NCI-H2081 treated with DMSO at 0.1 percent for 48 hours (cell line): ENCODE data around the gene TPRKB.
"Not testable (repeated sequence)": the region's sequence is repeated elsewhere in the genome, so short reads cannot be mapped to it uniquely, and the experiment has no call there.

Experiments used
- DNase-seq: peaks from one replicate; lab custom pipeline; 2025; lab: John Stamatoyannopoulos, UW

Gene TPRKB

GRCh38 chr2:73700131-73700611 is 37.0 kb downstream of the TPRKB start:
- no peak for DNase-seq

GRCh38 chr2:73699437-73699836 is 37.7 kb downstream of the TPRKB start:
- DNase-seq, result no peak

- no peak for DNase-seq
These were observed 39.0 kb downstream of the TPRKB start for GRCh38 chr2:73698101-73698500.

GRCh38 chr2:73697606-73698005 is 39.5 kb downstream of the TPRKB start:
- no peak for DNase-seq

- not testable (repeated sequence) for DNase-seq
These were observed 40.2 kb downstream of the TPRKB start for GRCh38 chr2:73696985-73697384.

GRCh38 chr2:73696521-73696920 is 40.6 kb downstream of the TPRKB start:
- not testable (repeated sequence) for DNase-seq

GRCh38 chr2:73690372-73691088 is 46.6 kb downstream of the TPRKB start:
- not testable (repeated sequence) for DNase-seq

- not testable (repeated sequence) for DNase-seq
These were observed 48.7 kb downstream of the TPRKB start for GRCh38 chr2:73688494-73688893.

- DNase-seq, result no peak
These were observed 51.2 kb downstream of the TPRKB start for GRCh38 chr2:73685764-73686438.

- DNase-seq, result not testable (repeated sequence)
These were observed 52.2 kb downstream of the TPRKB start for GRCh38 chr2:73684905-73685304.

- DNase-seq, result not testable (repeated sequence)
These were observed 52.8 kb downstream of the TPRKB start for GRCh38 chr2:73684325-73684724.

- DNase-seq, result not testable (repeated sequence)
These were observed 57.1 kb downstream of the TPRKB start for GRCh38 chr2:73679951-73680571.
